Measurements from ENCODE around the gene CPNE5.

DNA sequence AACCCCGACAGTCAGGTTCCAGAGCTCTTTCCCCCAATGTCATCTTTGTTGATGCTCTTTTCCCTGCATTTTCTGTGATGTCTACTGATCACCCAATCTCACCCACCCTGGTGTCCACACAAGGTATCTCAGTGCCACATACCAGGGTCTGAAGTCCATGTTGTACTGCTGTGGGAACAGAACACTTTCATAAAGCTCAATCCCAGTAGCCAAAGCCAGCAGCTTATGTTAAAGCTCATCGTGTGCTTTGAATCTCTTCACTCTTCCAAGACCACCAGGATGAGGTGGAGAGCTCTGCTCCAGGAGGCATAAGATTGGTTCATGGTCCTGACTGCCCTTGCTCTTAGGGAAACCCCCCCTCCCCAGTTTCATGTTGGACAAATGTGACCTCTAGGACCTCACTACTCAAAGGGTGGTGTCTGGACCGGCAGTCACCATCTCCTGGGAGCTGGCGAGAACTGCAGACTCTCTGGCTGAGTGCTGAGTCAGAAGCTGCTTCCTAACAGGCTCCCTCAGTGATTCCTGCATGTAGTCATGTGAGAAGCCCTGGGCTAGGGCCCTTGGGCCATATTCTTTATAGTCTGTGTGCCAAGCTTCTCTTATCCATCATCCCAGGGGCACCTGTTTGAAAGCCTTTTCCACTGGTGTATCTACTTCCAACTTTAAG lies 13.4 kb upstream of the CPNE5 start:
- TF ChIP-seq, protein P1, sequence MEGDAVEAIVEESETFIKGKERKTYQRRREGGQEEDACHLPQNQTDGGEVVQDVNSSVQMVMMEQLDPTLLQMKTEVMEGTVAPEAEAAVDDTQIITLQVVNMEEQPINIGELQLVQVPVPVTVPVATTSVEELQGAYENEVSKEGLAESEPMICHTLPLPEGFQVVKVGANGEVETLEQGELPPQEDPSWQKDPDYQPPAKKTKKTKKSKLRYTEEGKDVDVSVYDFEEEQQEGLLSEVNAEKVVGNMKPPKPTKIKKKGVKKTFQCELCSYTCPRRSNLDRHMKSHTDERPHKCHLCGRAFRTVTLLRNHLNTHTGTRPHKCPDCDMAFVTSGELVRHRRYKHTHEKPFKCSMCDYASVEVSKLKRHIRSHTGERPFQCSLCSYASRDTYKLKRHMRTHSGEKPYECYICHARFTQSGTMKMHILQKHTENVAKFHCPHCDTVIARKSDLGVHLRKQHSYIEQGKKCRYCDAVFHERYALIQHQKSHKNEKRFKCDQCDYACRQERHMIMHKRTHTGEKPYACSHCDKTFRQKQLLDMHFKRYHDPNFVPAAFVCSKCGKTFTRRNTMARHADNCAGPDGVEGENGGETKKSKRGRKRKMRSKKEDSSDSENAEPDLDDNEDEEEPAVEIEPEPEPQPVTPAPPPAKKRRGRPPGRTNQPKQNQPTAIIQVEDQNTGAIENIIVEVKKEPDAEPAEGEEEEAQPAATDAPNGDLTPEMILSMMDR (IDR thresholded peaks at IDR 0.05) = no peak
- TF ChIP-seq POLR2AphosphoS5 (IDR thresholded peaks at IDR 0.05) = no peak
- no peak for TF ChIP-seq POLR2A (IDR thresholded peaks at IDR 0.05)
- no peak for TF ChIP-seq EP300 (IDR thresholded peaks at IDR 0.05; ENCODE audit: low read depth)

All from transverse colon (tissue), 4 donors.